WERI-Rb-1 (cell line): ENCODE results near the gene CHURC1.

Experiments
- DNase-seq: peaks from one replicate; pipeline ENCODE4 v3.0.0-alpha.2; 2020
- H3K27ac ChIP-seq: fragments of 250-450 bp; sonication (Bioruptor Pico); 2 replicates; pipeline ENCODE4 v1.5.1; 2020; ENCODE audit warnings: mild to moderate bottlenecking, moderate library complexity
- H3K27me3 ChIP-seq: fragments of 250-450 bp; sonication (Bioruptor Pico); 2 replicates; pipeline ENCODE4 v1.5.1; 2021; ENCODE audit warnings: mild to moderate bottlenecking, low read depth, moderate library complexity; ENCODE audit not compliant: insufficient read depth, severe bottlenecking
- H3K36me3 ChIP-seq: fragments of 250-450 bp; sonication (Bioruptor Pico); 2 replicates; pipeline ENCODE4 v1.5.1; 2020; ENCODE audit warnings: mild to moderate bottlenecking, moderate library complexity
- H3K4me3 ChIP-seq: 2 replicates; pipeline ENCODE4 v1.5.1; 2011; ENCODE audit warnings: low read depth, mild to moderate bottlenecking, control low read depth, low read length
- H3K9me3 ChIP-seq: fragments of 250-450 bp; sonication (Bioruptor Pico); 2 replicates; pipeline ENCODE4 v1.5.1; 2021; ENCODE audit warnings: mild to moderate bottlenecking, moderate library complexity; ENCODE audit not compliant: severe bottlenecking
- TF ChIP-seq, protein P1 (sequence below): IDR thresholded peaks from 2 replicates; pipeline ENCODE4 v1.5.1; 2011; ENCODE audit warnings: low read depth, mild to moderate bottlenecking, control low read depth, inconsistent platforms, low read length

Gene CHURC1

DNA sequence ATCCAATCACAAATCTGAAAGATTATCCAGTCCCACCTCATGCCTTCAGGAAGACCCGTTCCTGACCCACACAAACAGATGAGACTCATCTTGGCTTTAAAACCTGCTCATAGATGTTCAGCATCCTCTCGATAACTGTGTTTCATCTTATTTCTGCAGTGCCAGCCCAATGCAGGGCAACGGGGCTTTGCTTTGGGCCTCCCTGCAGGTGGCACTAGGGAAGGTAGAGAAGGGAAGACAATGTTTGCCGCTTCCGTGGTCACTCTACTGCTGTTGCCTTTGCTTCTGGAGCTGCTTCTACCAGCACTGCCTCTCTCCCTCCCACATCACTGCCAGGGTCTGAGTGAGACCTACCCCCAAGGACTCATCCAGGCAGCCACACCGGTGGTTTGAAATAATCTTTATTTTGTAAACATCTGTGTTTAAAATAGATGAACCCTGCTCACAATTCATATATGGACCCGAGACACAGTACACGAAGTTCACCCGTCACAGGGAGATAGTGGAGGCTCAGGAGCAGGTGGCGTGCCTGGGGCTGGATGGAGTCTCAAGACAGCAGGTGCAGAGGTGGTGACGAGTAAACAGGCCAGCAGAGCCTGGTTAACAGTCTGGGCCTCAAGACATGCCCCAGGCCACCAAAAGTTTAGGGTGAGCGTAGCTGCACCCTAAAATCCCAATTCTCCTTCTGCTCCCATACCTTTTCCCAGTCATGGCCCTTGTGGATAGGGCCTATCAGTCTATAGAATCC is 31.4 kb downstream of the CHURC1 start:
- Histone ChIP-seq H3K27ac (no peak overlapping the region), H3K36me3 (no peaks in the 10 kb centered on the region), H3K27me3 (no peaks in the 10 kb centered on the region), H3K4me3 (no peak overlapping the region), H3K9me3 (no peaks in the 10 kb centered on the region)
- TF ChIP-seq, protein P1, sequence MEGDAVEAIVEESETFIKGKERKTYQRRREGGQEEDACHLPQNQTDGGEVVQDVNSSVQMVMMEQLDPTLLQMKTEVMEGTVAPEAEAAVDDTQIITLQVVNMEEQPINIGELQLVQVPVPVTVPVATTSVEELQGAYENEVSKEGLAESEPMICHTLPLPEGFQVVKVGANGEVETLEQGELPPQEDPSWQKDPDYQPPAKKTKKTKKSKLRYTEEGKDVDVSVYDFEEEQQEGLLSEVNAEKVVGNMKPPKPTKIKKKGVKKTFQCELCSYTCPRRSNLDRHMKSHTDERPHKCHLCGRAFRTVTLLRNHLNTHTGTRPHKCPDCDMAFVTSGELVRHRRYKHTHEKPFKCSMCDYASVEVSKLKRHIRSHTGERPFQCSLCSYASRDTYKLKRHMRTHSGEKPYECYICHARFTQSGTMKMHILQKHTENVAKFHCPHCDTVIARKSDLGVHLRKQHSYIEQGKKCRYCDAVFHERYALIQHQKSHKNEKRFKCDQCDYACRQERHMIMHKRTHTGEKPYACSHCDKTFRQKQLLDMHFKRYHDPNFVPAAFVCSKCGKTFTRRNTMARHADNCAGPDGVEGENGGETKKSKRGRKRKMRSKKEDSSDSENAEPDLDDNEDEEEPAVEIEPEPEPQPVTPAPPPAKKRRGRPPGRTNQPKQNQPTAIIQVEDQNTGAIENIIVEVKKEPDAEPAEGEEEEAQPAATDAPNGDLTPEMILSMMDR: no peak
- no peak for DNase-seq

- Histone ChIP-seq H3K27me3 (no peaks in the 10 kb centered on the region), H3K27ac (no peak overlapping the region), H3K9me3 (no peaks in the 10 kb centered on the region), H3K36me3 (no peaks in the 10 kb centered on the region), H3K4me3 (no peak overlapping the region)
- TF ChIP-seq, protein P1: no peak
- no peak for DNase-seq
Measured at GRCh38 chr14:64946310-64947045, 32.2 kb downstream of the CHURC1 start.

DNA sequence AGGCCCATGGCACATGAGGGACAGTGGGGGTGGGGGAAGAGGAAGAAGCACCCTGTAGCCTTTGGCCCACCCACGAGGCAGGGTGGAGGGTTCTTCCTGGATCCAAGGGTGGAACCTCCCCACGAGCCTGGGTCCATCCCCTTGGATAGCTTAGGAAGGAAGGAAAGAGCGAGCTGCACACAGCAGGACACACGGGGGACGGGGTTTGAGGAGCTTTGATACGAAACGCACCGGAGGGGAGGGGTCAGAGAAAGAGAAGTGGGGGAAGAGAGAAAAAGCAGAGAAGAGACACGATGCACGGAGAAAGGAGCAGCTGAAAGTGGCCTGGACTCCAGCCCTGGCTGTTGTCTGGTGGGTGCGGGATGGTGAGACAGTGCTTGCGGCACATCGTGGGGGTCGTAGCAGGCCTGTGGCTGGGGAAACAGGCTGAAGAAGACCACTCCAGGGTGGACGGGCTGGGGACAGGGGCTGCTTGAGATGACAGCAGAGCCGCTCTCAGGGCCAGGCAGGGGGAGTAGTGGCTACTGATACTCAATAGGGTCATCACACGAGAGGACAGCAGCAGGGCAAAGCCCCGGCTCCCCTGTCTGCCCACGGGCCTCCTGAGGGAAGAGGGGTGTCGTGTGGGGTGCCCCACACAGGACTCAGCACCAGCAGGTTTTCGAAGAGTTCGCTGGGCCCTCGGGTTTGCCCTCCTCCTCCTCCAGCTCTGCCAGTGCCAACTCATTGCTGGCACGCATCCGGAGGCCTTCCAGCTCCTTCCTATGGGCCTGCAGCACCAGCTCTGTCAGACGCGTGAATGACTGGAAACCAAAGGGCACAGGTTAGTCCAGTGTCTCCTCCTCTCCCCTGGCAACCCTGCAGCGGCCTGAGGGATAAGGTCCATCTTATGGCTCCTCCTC is 33.7 kb downstream of the CHURC1 start:
- no peak overlapping the region for H3K27ac ChIP-seq
- no peak overlapping the region for H3K4me3 ChIP-seq
- H3K9me3 ChIP-seq: no peaks in the 10 kb centered on the region
- TF ChIP-seq, protein P1: no peak
- no peak for DNase-seq
- H3K27me3 ChIP-seq: no peaks in the 10 kb centered on the region
- no peaks in the 10 kb centered on the region for H3K36me3 ChIP-seq

DNA sequence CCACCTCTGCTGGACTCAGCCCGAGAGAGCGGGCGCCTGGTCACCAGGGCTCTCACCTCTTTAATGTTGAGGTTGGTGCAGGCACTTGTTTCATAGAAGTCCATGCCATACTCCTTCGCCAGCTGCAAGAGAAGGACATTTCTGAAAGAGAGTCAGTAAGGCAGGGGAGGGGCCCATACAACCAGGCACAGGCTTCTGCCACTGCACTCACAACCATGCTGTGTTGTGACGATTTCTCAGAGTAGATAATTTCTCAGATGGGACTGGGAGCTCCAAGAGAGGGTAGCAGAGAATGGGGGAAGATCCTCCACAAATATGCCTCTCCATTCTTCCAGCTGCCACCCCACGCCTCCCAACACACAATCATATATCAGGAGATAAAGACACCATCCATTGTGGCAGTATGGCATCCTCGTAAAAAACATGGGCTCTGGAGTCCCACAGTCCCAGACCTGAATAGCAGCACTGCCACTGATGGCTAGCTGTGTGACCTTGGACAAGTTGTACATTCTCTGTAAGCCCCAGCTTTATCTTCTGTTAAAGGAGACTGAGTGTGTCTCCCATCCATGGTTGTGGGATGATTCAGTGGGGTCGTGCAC is 34.5 kb downstream of the CHURC1 start:
- no peak overlapping the region for H3K27ac ChIP-seq
- H3K27me3 ChIP-seq: no peaks in the 10 kb centered on the region
- no peaks in the 10 kb centered on the region for H3K9me3 ChIP-seq
- no peak overlapping the region for H3K4me3 ChIP-seq
- no peak for DNase-seq
- no peaks in the 10 kb centered on the region for H3K36me3 ChIP-seq
- TF ChIP-seq, protein P1: no peak

GRCh38 chr14:64950889-64951288 is 36.6 kb downstream of the CHURC1 start:
- DNase-seq: no peak
- no peaks in the 10 kb centered on the region for H3K27me3 ChIP-seq
- H3K27ac ChIP-seq: no peak overlapping the region
- no peaks in the 10 kb centered on the region for H3K36me3 ChIP-seq
- no peak overlapping the region for H3K4me3 ChIP-seq
- H3K9me3 ChIP-seq: no peaks in the 10 kb centered on the region
- TF ChIP-seq, protein P1: no peak
